GM12864 (cell line): ENCODE results near the gene MBD5.

Experiments used
- DNase-seq: peaks from one replicate; pipeline ENCODE4 v3.0.0-alpha.2; 2011; ENCODE audit warnings: low read depth
- H3K4me3 ChIP-seq: 2 replicates; pipeline ENCODE4 v1.5.1; 2011; ENCODE audit warnings: mild to moderate bottlenecking, low read depth, low read length, control low read depth
- TF ChIP-seq, protein P1 (sequence below): IDR thresholded peaks from 2 replicates; pipeline ENCODE4 v1.5.1; 2011; ENCODE audit warnings: low read depth, mild to moderate bottlenecking, moderate library complexity, low read length, control low read depth, inconsistent platforms; ENCODE audit errors: missing control alignments

Gene MBD5

DNA sequence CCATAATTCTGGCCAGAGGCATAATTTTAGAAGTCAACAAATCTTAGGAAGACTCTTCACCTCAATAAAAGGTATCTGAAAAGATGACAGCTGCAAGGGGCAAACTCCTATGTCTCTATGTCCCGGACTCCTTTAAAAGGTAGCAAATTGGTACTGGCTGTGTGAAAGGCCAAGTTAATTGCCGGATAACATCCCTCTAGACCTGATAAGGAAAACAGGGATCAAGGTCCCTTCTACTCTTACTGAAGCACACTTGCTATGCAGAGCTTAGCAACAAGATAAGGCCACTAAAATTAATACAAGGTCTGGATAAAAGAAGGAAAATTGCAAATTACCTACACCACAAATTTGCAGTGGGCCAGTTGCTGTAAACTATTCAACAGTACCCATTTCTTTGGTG lies 482.6 kb downstream of the MBD5 start:
- no peak overlapping the region for H3K4me3 ChIP-seq
- DNase-seq: no peak
- TF ChIP-seq, protein P1, sequence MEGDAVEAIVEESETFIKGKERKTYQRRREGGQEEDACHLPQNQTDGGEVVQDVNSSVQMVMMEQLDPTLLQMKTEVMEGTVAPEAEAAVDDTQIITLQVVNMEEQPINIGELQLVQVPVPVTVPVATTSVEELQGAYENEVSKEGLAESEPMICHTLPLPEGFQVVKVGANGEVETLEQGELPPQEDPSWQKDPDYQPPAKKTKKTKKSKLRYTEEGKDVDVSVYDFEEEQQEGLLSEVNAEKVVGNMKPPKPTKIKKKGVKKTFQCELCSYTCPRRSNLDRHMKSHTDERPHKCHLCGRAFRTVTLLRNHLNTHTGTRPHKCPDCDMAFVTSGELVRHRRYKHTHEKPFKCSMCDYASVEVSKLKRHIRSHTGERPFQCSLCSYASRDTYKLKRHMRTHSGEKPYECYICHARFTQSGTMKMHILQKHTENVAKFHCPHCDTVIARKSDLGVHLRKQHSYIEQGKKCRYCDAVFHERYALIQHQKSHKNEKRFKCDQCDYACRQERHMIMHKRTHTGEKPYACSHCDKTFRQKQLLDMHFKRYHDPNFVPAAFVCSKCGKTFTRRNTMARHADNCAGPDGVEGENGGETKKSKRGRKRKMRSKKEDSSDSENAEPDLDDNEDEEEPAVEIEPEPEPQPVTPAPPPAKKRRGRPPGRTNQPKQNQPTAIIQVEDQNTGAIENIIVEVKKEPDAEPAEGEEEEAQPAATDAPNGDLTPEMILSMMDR: no peak

DNA sequence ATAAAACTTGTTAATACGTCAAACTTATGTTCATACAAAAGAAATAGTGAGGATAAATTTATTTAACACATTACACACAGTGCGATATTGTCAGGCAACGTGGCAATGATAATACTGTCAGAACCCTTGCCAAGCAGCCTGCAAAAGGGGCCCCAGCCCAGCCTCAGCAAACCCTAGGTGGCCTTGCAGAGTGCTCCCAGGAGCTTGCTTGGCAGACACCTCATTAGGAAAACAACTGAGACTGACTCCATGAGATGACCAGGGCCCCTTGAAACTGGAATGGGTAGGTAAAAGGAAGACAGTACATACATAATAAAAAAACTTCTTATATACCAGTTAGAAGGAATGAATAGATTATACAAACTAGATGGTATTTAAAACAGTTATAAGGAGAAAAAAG lies 487.1 kb downstream of the MBD5 start:
- H3K4me3 ChIP-seq: no peak overlapping the region
- no peak for DNase-seq
- TF ChIP-seq, protein P1: no peak

DNA sequence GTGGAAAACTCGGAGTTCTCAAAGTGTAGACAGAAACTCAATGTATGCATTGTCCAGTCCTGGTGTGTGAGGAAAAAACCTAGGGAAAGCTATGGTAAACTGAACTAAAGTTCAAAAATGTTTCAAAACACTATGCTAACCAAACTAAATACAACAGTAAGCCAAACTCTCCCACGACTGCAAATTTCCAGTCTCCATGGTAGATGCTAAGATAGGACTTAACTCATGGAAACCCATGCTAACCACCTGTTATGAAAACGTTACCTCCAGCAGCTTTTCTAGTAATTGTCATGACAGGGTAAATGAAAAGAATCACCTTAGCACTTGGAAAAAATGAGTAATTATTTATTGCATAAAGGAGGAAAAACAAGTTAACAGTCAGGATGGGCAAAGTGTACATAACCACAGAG lies 488.0 kb downstream of the MBD5 start:
- peak overlapping the region; percentile 38; the same call in 1 of the 2 replicates for H3K4me3 ChIP-seq
- no peak for DNase-seq
- TF ChIP-seq, protein P1: no peak

DNA sequence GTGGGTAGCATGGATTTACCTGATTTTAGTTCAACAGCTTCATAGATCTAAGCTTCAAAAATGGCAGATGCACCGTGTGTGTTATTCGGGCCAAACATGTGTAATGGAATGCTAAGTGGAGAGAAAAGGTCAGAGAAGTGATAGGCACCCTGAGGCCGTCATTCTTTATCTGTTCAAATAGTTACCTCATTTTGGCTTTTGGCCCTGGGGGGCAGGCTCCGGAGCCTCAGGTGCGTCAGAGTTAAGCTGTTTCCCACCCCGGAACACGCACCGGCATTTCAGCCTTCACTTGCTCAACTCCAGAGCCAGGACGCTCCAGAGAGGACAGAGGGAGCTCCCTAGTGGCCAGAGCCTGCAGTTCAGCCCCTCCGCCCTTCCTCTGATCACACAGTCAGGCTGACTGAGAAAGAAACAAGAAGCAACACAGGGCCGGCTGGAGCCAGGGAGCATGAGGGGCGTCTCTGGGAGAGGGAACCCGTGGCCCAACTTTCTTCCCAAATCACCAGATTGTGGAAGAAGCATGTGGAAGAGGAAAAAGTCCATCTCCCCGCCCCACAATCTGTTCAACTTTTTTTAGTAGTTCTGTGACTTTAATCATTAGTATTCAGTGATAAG lies 488.5 kb downstream of the MBD5 start:
- TF ChIP-seq, protein P1: peak; percentile 97
- H3K4me3 ChIP-seq: peak overlapping the region; percentile 38
- peak; percentile 71 for DNase-seq

DNA sequence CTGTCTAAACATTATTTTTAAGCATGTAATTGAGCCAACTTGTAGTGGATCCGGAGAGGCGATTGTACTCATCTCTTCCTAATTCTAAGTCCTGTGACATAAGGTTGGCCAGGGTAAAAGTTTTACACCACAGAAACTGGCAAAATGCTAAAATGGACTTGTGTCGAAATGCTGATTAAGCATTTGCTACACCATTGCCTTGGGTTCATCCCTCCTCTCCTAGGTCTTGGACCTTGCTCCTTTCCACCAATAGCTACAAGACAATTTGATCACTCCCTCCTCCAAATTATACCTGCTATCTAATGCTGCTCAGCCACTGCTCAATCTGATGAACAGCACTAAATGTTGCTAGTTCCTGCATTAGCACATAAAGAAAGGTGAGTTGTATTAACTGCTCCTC lies 491.0 kb downstream of the MBD5 start:
- TF ChIP-seq, protein P1: no peak

DNA sequence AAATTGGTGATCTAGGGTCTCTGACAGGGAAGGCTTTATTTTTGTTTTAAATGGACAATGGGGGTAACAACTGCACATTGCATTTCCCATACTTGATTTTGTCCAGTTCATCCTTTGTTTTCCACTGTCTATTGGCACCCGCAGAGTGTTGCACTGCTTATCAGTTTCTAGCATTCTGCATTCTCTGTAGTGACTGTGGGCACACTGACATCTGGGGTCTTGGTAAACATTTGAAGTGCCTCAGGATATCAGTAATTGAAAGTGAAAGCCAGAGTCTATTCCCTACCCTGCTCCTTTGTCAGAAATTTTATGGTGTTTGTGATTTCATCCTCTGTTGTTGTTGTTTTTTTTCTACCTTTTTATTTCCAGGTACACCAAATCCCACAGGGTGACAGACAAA lies 491.6 kb downstream of the MBD5 start:
- H3K4me3 ChIP-seq: no peak overlapping the region
- DNase-seq: no peak
- TF ChIP-seq, protein P1: no peak

More for the DNA sequence above, 491.0 kb downstream of the MBD5 start:
- no peak overlapping the region for H3K4me3 ChIP-seq
- DNase-seq: no peak

DNA sequence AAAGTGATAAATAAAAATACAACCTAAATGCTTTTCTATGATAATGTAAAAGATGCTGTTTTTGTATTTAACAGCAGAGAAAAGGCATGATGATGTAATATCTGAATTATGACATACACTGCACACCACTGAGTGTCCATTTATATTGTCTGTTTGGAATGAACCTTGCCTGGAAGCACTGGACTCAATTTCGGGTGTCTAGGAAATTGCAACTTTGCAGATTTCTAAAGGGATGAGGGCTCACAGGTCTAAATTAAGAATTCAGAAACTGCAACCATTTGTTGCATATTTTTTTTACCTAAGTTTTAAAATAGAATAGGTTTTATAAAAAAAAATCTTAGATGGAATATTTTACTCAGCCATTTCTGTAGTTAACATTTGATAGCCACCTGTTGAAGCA lies 492.5 kb downstream of the MBD5 start:
- TF ChIP-seq, protein P1: no peak
- DNase-seq: no peak
- no peak overlapping the region for H3K4me3 ChIP-seq
